GM12878 (cell line): Measurements from ENCODE around the gene STARD5. TPM values are rescaled to one million over a fixed set of nuclear protein-coding genes. Genes with fewer than 3 reads are reported as not detected.

Source experiments
- EED ChIP-seq: sonication (generic); IDR thresholded peaks from 2 replicates; pipeline ENCODE4 v1.6.1; 2016; ENCODE audit warnings: antibody characterized with exemption, low read depth
- EP300 ChIP-seq, 2 experiments: fragments of 150-350 bp in 1 of 2; IDR thresholded peaks; 2 replicates each; pipeline ENCODE4 v1.6.1; 2011 to 2012; ENCODE audit warnings: low read depth in 2 of 2, low read length in 2 of 2, borderline replicate concordance in 1 of 2, improper control_type of control experiment in 1 of 2, inconsistent platforms in 1 of 2; ENCODE audit not compliant: control insufficient read depth in 1 of 2
- IKZF2 ChIP-seq, 2 experiments: fragments of 450-650 bp; IDR thresholded peaks; 2 replicates each; pipeline ENCODE4 v1.6.1; 2017; ENCODE audit warnings: mild to moderate bottlenecking in 2 of 2, moderate library complexity in 2 of 2
- PAX5 ChIP-seq: IDR thresholded peaks from 2 replicates; pipeline ENCODE4 v1.6.1; 2011; ENCODE audit warnings: low read depth, low read length, borderline replicate concordance
- TBL1XR1 ChIP-seq: IDR thresholded peaks from 2 replicates; pipeline ENCODE4 v1.6.1; 2012; ENCODE audit warnings: low read depth, low read length, improper control_type of control experiment
- polyA plus RNA-seq, 11 experiments: library from polyadenylated mRNA; depleted of rRNA in 4 of 11; unstranded in 6 of 11; stranded (reverse) in 5 of 11; fragments of >200 nt; fragmentation: Nextera tagmentation in 4 of 11; fragmentation: Illumina TruSeq in 1 of 11; extraction: Ambion mirVana in 4 of 11; extraction: Trizol in 1 of 11; gene quantifications; 1 replicate in 1 of 11; 2 replicates in 10 of 11; pipeline versions ENCODE4 v1.2.1 to v1.2.3, GENCODE V29; 2011 to 2016; ENCODE audit warnings: inconsistent platforms in 2 of 11, missing spikeins in 2 of 11, low read depth in 1 of 11
- total RNA-seq, 4 experiments: library from RNA; depleted of rRNA in 3 of 4; stranded (reverse); fragments of >200 nt in 3 of 4; fragmentation: Illumina TruSeq in 1 of 4; extraction: Trizol in 1 of 4; gene quantifications; 2 replicates each; pipeline versions ENCODE4 v1.2.1 to v1.2.3, GENCODE V29; 2013 to 2021
- TF ChIP-seq, protein P1 (sequence below): IDR thresholded peaks from 2 replicates; pipeline ENCODE4 v1.6.1; 2012; ENCODE audit warnings: low read depth, low read length, improper control_type of control experiment
- TF ChIP-seq, protein P2 (sequence below): fragments of 450-650 bp; IDR thresholded peaks from 2 replicates; pipeline ENCODE4 v1.6.1; 2017; ENCODE audit warnings: mild to moderate bottlenecking, low read depth, inconsistent platforms; ENCODE audit not compliant: poor library complexity, severe bottlenecking

STARD5 gene
- total and polyA plus RNA-seq, 10 of the 15 experiments (the other 5 are each of a cell fraction or from before 2014, with no cell fraction given) = 2.3 to 9.4 (median 4.7) TPM

DNA sequence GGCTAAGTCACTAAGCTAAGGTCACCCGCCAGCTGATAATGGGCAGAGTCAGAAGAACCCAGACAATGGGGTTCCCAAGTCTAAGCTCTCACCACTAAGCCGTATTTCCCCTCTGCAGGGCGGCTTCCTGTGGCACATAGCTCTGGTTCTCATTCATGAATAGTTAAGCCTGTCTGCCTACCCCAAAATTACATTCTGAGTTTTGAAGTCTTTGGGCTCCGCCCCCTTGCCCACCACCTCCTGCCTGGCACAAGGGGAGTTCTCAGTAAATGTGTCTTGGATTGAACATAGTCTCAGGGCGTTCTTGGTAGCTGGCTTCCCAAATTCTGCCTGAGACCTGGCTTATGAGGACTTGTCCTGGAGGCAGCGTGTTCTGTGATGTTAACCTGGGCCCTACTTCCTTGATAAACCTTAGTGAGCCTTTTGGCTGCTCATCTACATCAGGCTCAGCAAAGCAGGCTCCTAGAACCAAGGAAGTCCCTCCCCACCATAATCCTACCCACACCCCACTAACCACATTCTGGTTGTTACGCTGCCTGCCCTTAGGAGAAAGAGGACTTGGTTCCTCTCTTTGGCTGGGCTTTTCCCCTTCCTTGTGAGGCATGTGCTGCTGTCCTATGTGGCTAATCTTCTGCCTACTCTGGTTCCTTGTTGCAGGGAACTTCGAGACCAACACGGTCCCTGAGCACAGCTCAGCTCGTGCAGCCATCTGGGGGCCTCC lies 54.9 kb downstream of the STARD5 start (continued):
- TF ChIP-seq, protein P1, sequence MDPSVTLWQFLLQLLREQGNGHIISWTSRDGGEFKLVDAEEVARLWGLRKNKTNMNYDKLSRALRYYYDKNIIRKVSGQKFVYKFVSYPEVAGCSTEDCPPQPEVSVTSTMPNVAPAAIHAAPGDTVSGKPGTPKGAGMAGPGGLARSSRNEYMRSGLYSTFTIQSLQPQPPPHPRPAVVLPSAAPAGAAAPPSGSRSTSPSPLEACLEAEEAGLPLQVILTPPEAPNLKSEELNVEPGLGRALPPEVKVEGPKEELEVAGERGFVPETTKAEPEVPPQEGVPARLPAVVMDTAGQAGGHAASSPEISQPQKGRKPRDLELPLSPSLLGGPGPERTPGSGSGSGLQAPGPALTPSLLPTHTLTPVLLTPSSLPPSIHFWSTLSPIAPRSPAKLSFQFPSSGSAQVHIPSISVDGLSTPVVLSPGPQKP = no peak
- TF ChIP-seq IKZF2 (IDR thresholded peaks at IDR 0.05) (peak in 1 of 2 experiments; percentile 28; a peak in 1 of 4 replicates), EED (no peak), EP300 (IDR thresholded peaks at IDR 0.05; ENCODE audit: borderline replicate concordance in 1 of 2, control insufficient read depth in 1 of 2, low read depth in 2 of 2, low read length in 2 of 2) (no peak), PAX5 (0 out of 2 replicates have a peak, but pooled peaks have one; percentile 57), TBL1XR1 (no peak)
- TF ChIP-seq, protein P2, sequence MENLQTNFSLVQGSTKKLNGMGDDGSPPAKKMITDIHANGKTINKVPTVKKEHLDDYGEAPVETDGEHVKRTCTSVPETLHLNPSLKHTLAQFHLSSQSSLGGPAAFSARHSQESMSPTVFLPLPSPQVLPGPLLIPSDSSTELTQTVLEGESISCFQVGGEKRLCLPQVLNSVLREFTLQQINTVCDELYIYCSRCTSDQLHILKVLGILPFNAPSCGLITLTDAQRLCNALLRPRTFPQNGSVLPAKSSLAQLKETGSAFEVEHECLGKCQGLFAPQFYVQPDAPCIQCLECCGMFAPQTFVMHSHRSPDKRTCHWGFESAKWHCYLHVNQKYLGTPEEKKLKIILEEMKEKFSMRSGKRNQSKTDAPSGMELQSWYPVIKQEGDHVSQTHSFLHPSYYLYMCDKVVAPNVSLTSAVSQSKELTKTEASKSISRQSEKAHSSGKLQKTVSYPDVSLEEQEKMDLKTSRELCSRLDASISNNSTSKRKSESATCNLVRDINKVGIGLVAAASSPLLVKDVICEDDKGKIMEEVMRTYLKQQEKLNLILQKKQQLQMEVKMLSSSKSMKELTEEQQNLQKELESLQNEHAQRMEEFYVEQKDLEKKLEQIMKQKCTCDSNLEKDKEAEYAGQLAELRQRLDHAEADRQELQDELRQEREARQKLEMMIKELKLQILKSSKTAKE = no peak
